ENCODE results near the gene XPO5.
A peak's percentile ranks its signal among the peaks of the same experiment; 100 is the strongest.

XPO5 gene

DNA sequence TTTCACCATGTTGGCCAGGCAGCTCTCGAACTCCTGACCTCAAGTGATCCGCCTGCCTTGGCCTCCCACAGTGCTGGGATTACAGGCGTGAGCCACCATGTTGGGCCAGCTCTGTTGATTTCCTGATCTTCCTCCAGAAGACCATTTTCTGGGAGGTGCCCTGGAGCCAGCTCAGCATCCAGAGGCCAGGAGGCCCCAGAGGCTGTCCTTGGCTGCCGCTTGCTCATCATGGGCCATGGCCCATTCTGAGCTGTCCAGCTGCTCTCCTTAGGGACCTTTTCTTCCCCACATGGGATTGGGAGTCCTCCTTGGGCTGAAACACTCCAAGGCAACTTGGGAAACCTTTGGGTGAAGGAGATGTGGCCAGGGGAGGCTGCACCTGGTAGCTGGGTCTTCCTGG, 81.1 kb downstream of the XPO5 start:
- DNase-seq = no peak

DNA sequence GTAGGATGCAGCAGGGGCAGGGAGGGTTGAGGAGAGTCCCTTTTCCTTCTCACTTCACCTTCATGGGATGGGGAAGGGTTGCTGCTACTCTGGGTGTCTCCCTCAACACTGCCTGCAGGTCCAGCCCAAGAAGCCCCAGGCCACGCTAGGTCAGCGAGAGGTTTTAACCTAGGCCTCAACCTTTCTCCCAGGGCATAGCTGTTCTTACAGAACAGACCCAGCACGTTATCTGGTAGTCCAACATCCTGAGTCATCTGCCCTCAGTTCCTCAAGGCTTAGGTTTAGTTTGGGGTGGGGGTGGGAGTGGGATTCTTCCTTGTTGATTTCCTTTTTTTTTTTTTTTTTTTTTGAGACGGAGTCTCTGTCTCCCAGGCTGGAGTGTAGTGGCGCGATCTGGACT, 81.5 kb downstream of the XPO5 start:
- no peak for DNase-seq

DNA sequence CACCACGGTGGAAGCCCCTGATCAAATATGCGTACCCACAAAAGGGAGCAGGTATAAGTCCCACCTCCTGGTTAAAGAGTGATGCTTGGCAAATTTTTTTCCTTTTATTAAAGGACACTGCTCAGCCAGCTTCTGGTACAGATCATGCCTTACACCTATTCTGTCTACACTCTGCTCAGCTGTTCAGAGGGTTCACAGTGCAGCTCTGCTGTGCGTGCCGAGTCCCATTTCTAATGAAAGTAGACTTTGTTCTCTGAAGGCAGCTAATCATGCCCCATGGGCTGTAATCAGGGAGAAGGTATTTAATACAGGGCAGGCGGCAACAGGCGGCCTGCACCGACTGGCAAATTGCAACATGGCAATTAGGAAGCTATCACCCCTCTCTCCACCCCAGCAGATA, 82.0 kb downstream of the XPO5 start:
- no peak for DNase-seq

DNA sequence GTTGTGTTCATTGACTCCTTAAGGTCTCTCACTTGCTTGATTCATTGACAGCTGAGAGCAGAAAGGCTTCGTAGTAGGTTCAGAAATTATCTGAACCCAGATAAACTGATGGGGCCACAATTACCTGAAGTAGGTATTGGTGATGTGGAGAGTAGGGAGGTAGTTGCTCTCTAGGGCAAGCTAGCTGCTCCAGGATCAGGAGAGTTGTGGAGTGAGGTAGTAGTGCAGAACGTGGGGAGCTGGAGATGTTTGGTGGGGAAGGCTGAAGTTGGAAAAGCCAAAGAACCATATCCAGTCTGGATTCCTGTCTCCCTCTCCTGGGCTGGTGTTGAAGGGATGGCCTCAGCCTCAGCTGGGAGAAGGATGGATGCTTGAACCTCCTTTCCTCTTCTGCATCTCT, 82.6 kb downstream of the XPO5 start:
- no peak for DNase-seq

DNA sequence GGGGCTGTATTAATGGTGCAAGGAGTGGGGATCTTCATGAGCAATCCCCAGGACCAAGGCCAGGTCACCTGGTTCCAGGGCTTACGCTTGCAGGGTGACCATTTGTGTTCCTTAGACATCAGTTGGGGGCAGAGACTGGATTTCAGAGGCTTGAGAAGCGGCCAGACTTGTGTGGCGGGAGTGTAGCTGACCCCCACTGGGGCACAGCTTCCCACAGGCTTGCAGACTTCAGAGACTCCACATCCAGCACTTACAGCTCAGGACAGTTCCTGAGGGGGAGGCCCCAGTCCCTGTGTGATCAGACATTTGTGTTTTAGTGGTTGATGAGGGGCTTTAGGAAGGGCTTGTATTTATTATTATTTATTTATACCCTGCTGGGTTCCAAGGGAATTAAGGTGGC, 83.2 kb downstream of the XPO5 start:
- DNase-seq = no peak

DNA sequence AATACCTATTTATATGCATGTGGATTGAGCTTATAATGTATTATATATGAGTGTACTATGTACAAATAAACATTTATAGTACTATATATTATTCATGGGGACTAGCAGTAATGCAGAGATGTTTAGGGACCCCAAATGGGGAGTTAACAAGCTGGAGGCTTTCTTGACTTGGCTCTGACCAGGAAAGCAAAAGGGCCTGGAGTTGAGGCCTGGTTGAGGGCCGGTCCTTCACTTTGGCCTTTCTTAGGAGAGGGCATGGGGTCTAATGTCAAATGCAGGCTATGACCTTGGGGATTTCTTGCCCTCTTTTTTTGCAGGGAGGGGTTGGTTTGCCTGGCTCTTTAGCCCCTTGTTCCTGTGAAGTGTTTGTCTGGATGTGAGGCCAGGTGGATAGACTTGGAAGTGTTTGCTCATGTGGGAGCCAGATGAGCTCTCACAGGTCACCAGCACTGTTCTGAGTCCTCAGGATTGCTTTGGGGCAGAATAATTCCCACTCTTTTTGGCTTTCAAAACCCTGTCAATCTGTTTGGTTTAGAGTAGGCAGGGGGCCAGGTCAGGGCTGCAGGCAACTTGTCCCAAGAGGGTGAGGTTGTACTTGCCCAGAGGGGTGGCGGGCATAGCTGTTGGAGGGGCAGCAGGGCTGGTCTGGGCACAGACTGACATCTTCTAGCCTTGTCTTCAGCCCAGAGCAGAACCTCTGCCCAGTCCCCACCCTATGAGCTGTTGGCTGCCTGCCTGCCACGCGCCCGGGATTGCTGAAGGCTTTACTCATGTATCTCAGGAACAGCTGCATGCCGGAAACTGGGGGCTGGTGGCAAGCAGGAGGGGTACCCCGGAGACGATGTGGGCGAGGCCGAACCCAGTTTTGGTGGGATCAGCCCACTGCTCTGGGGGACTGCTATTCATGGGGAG, 83.8 kb downstream of the XPO5 start:
- DNase-seq = no peak

DNA sequence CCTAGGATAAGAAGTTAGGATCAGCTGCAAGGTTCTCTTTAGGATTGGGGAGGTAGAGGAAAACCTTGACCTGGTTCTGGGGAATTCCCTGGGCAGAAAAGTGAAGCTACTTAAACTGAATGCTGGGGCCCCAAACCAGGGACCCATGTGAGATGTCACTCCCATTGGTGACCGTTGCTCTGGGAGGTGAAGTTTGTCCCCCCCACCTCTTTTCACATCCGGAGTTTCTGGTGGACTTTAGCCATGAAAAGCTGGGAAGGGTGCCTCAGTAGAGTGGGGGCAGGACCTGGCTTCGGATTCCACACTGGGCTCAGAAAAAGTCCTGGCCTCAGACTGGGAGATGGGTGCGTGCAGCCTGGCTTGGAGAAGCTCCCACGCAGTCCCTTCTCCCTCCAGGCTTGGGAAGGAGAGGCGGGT, 85.3 kb downstream of the XPO5 start:
- DNase-seq = no peak

DNA sequence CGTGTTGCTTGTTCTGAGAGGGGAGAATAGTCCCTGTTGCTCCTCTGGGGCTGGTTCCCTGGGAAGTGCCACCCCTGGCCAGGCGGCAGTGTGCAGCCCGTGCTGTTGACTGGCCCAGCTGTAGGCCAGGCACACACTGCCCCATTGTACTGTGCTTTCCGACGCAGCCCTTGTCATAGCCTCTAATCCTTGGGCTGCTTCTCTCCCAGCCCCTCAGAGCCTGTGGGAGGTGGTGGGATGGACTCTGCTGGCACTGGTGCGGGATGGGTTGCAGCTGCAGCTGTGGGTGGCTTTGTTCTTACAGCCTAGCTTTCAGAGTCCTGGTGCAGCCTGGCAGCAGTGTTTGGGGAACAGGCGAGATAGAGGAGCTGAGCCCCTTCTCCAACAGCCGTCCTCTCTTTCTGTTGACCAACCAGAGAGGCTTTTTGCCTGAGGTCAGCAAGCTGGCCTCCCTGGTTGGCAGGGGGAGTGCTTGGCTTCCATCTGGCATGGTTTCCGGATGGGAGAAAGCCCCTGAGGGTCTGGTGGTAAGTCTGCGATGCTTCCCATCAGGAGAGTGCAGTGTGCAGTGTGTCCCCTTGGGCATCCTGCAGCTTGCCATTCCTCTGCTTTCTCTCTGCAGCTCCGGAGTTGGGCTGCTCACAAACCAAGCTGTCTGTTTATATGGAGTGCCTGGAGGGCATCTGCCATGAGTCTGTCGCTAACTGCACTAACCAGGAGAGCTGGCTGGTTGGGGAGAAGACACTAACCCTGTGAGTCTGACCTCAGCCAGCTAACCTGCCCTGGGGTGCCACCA, 86.4 kb downstream of the XPO5 start:
- no peak for DNase-seq

DNA sequence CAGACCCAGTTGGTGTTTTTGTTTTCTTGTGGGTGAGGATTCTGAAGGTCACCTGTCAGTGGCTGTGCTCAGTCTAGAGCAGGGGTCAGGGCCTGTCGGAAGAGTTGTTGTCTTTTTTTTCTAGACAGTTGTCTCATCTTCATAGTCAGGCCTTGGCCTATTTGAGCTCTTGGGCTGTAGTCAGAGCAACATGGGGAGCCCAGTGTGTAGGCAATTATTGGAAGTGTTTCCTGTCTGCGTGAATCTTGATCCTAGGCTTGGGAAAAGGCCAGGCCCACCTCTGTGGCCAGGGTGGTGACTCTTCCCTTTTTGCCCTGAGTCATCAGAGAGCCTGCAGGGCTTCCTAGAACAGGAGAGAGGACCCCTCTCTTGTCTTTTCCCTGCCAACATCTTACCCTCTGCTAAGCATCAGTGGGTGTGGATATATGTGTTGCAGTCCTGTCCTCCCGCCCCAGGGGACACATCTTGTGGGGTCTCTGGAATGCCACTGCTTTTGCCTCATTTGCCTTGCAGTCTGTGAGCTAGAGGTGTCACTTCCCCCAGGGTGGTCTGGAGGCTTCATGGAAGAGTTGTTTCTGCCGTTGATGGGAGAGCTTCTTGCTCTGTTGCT, 87.1 kb downstream of the XPO5 start:
- no peak for DNase-seq

DNA sequence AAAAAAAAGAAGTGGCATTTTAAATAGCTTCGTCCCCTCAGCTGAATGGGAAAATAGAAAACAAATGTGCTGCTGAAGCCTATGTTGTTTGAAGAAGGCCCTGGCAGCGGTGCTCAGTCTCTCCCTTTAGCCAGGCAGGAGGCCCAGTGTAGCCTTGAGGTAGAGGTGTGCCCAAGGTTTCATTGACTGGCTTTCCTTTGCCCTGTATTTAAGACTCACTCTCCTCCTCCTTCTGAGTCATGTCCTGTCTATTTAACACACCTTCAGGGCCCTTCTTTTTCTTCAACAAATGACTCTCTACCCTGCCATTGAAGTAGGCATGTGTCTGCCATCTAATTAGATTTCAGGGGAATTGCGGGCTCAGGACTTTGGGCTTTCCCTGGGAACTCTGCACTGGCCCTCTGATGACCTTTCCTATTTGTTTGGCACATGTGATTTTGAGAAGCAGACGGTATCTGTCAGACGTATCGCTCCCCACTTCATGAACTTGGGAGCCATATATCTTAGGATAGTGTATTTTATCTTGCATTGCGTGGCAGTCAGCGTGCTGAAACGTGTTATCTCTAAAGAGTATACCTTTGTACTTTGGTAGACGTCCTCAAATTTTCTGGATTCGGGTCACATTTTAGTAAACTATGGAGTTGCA, 94.1 kb downstream of the XPO5 start:
- DNase-seq = no peak

DNA sequence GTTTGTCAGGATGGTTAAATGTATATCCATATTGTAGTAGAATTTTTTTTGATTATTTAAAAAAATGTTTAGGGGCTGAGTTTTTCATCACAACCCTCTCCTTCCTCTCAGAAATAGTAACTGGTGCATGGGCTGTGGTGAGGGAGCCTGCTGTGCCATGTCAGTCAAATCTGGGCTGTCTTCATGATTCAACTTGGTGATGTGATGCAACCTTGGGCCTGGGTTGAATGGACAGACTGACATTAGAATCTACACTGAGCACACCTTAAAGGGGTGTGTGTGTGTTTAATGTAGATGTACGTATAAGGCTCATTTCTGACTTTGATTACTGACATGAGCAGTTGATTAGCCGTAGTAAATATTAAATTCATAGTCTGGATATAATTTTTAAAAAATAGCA, 94.8 kb downstream of the XPO5 start:
- DNase-seq = no peak

DNA sequence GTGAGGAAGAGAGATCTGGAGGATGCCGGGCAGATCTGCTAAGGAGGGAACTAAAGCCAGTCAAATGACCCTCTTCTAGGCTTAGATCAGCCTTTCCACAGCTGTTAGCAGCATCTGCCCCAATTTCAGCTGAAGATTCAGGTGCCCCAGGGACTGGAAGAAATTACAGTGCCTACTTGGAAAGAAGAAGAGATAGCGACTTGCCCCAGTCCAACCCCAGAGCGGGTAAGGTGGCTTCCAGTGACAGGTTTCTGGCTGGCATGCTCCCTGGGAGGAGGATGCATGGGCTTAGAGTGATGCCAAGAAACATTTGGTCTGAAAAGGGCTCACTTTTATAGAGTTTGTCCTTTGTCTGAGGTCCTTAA, 97.8 kb downstream of the XPO5 start:
- DNase-seq = peak; percentile 75 to 80

DNA sequence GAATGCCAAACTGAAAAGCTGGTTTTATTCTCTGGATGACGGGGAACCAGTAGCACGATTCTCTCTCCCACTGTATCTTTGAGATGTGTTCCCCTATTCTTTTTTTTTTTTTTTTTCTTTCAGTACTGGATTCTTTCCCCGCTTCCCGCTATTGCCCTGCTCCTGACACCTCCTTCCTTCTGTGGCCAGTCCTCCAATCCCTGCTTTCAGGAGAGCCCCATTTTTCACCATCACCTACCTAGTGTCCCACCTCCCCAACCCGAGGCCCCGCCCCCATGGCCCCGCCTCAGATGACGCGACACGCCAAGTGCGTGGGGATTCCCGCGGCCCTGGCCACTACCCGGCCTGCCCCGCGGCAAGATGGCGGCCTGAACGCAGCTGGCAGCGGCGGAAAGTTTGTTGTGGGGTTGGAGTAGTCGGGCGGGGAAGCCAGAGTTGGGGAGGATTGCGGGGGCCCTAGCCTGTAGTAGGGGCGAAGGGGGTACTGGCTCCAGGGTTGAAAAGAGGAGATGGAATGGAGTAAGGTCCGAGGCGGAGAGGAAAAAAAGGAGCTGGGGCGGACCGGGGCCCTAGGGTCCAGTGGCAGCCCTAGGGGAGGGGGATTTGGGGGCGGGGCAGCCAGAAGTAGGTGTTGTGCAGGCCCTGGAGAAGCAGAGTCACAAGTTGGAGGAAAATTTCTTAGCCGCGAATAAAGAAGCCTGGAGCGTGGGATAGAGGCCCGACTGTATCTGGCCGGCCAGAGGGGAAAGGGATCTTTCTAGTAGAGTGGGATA, 98.4 kb downstream of the XPO5 start, which contains the start of gene TJAP1:
Gene TJAP1, plus strand, starts transcription at position 336 of the 773 bp plus-strand sequence. CDS start 21,432 bp downstream, outside the sequence.
- peak; percentile 79 to 85 for DNase-seq

DNA sequence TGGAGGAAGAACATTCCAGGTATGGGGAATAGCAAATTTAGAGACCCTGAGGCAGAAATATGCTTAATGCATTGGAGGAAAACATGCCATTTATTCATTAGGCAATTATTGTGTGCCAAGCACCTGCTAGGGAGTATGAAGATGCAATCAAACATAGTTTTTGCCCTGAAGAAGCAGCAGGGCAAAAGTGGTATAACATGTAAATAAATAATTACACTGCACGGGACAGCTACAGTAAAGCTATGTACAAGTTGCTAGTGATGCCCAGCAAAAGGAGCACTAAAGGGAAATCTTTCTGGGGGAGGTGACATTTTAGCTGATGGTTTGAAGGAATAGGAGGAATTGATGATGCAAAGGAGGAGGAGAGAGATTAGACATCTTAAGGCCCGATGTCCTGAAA, 99.1 kb downstream of the XPO5 start:
- no peak for DNase-seq

DNA sequence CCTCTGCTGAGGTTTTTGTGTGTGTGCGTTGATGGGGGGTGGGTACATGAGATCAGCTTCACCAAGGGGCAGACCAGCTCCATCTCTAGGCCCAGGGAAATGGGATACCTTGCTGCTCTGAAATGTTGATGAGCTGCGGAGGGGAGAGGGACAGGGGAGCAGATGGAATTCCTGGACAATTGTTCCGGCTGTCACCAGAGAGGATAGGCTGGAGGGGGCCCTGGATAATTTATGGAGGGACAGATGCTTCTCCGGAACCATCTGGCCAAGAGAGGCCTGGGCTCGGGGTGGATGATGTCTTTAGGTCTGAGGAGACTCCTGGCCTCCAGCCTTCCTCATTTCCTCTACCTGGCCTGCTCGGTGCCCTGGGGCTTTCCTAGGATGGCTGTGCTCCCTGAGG, 100.3 kb downstream of the XPO5 start:
- DNase-seq = peak; percentile 95 to 97

DNA sequence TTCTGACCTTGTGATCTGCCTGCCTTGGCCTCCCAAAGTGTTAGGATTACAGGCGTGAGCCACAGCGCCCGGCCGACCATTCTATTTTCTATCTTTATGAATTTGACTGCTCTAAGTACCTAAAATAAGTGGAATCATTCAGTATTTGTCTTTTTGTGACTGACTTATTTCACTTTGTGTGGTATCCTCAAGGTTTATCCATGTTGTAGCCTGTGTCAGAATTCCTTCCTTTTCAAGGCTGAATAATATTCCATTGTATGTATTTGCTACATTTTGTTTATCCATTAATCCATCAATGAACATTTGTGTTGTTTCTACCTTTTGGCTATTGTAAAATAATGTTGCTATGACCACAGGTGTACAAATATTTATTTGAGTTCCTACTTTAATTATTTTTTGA, 103.3 kb downstream of the XPO5 start:
- DNase-seq = no peak
